IPS-18c (cell line): ENCODE results near the gene CXorf49.
"Not testable (repeated sequence)": the region's sequence is repeated elsewhere in the genome, so short reads cannot be mapped to it uniquely, and the experiment has no call there.

Experiments used
- H3K4me3 ChIP-seq: 2 replicates; pipeline ENCODE4 v1.7.0; 2013; ENCODE audit warnings: low read depth, mild to moderate bottlenecking, low read length, moderate library complexity; ENCODE audit not compliant: insufficient read depth
- H3K9me3 ChIP-seq: one replicate; pipeline ENCODE4 v1.6.1; 2013; ENCODE audit warnings: mild to moderate bottlenecking, low read length, moderate library complexity; ENCODE audit not compliant: control insufficient read depth, insufficient read depth

Gene CXorf49

GRCh38 chrX:71679575-71680207 lies 38.4 kb downstream of the CXorf49 start:
- Histone ChIP-seq H3K9me3 (peaks cover 6% of the 10 kb centered on the region), H3K4me3 (no peak overlapping the region)

- not testable (repeated sequence) for H3K9me3 ChIP-seq
These were observed 40.9 kb downstream of the CXorf49 start for GRCh38 chrX:71677195-71677594.

GRCh38 chrX:71676068-71676795 lies 41.9 kb downstream of the CXorf49 start:
- H3K9me3 ChIP-seq, result not testable (repeated sequence)

More at GRCh38 chrX:71677195-71677594, 40.9 kb downstream of the CXorf49 start:
- not testable (repeated sequence) for H3K4me3 ChIP-seq

GRCh38 chrX:71675636-71676035 lies 42.4 kb downstream of the CXorf49 start:
- H3K9me3 ChIP-seq, H3K4me3 ChIP-seq: not testable (repeated sequence)

More at GRCh38 chrX:71676068-71676795, 41.9 kb downstream of the CXorf49 start:
- H3K4me3 ChIP-seq, result not testable (repeated sequence)

GRCh38 chrX:71671938-71672337 lies 46.1 kb downstream of the CXorf49 start:
- peaks cover 7% of the 10 kb centered on the region for H3K9me3 ChIP-seq
- H3K4me3 ChIP-seq, result no peak overlapping the region

- peaks cover 8% of the 10 kb centered on the region for H3K9me3 ChIP-seq
These were observed 46.9 kb downstream of the CXorf49 start for GRCh38 chrX:71671043-71671780.

GRCh38 chrX:71669947-71670346 lies 48.1 kb downstream of the CXorf49 start:
- H3K4me3 ChIP-seq, H3K9me3 ChIP-seq: not testable (repeated sequence)

More at GRCh38 chrX:71671043-71671780, 46.9 kb downstream of the CXorf49 start:
- no peak overlapping the region for H3K4me3 ChIP-seq

- Histone ChIP-seq H3K9me3 (peaks cover 10% of the 10 kb centered on the region), H3K4me3 (no peak overlapping the region)
These were observed 48.6 kb downstream of the CXorf49 start for GRCh38 chrX:71669492-71669891.

- Histone ChIP-seq H3K9me3 (peaks cover 13% of the 10 kb centered on the region), H3K4me3 (no peak overlapping the region)
These were observed 49.9 kb downstream of the CXorf49 start for GRCh38 chrX:71668248-71668595.

GRCh38 chrX:71667328-71668247 lies 50.5 kb downstream of the CXorf49 start, which contains the start of gene LOC101059915:
LOC101059915 (plus strand) TSS chrX:71667546.
- H3K9me3 ChIP-seq, result peaks cover 13% of the 10 kb centered on the region
- H3K4me3 ChIP-seq, result no peak within 1 kb of the TSS; the same call in 1 of the 2 replicates

GRCh38 chrX:71666240-71667223 lies 51.6 kb downstream of the CXorf49 start:
- peaks cover 13% of the 10 kb centered on the region for H3K9me3 ChIP-seq
- no peak overlapping the region; the same call in 1 of the 2 replicates for H3K4me3 ChIP-seq

- Histone ChIP-seq H3K9me3 (peaks cover 15% of the 10 kb centered on the region), H3K4me3 (no peak overlapping the region)
These were observed 52.3 kb downstream of the CXorf49 start for GRCh38 chrX:71665747-71666146.

GRCh38 chrX:71664889-71665491 lies 53.1 kb downstream of the CXorf49 start:
- H3K9me3 ChIP-seq, result peaks cover 18% of the 10 kb centered on the region

More at GRCh38 chrX:71664889-71665491, 53.1 kb downstream of the CXorf49 start:
- no peak overlapping the region for H3K4me3 ChIP-seq
